ENCODE results near the gene ZNF784. TPM values are rescaled to one million over a fixed set of nuclear protein-coding genes. Genes with fewer than 3 reads are reported as not detected.

ZNF784 gene
- total and polyA plus RNA-seq, 2 donors (not counting 1 experiment from before 2014, with no cell fraction given), result 1.6 to 5.6 TPM

DNA sequence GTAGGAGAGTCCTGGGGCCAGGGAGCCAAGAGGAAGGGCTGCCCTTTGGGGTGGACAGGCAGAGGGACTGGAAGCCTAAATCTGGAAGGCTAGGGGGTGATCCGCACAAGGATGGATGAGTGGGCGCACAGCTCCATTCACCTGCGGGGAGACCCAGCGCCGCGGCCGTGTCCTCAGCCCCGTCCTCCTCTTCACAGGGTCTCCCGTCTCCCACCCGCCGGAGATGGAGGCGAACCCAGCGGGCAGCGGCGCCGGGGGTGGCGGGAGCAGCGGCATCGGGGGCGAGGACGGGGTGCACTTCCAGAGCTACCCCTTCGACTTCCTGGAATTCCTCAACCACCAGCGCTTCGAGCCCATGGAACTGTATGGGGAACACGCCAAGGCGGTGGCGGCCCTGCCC lies 11.0 kb downstream of the ZNF784 start:
- no peaks in the 10 kb centered on the region for H3K9me3 ChIP-seq (ENCODE audit: control insufficient read depth, insufficient read depth, low read depth, low read length)
- peaks cover 25% of the 10 kb centered on the region for H3K36me3 ChIP-seq (ENCODE audit: control insufficient read depth, insufficient read depth, low read length)
- H3K9ac ChIP-seq (ENCODE audit: insufficient read depth, low read length), result no peak overlapping the region
- TF ChIP-seq, protein P1, sequence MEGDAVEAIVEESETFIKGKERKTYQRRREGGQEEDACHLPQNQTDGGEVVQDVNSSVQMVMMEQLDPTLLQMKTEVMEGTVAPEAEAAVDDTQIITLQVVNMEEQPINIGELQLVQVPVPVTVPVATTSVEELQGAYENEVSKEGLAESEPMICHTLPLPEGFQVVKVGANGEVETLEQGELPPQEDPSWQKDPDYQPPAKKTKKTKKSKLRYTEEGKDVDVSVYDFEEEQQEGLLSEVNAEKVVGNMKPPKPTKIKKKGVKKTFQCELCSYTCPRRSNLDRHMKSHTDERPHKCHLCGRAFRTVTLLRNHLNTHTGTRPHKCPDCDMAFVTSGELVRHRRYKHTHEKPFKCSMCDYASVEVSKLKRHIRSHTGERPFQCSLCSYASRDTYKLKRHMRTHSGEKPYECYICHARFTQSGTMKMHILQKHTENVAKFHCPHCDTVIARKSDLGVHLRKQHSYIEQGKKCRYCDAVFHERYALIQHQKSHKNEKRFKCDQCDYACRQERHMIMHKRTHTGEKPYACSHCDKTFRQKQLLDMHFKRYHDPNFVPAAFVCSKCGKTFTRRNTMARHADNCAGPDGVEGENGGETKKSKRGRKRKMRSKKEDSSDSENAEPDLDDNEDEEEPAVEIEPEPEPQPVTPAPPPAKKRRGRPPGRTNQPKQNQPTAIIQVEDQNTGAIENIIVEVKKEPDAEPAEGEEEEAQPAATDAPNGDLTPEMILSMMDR (conservative IDR thresholded peaks at IDR 0.05 in 1 of 2, IDR thresholded peaks at IDR 0.05 in 1 of 2; ENCODE audit: low read depth in 1 of 2, low read length in 2 of 2), result no peak
- no peak for TF ChIP-seq EZH2 (IDR thresholded peaks at IDR 0.05; ENCODE audit: low read length, missing control alignments)
- H3K4me2 ChIP-seq (ENCODE audit: extremely low read depth, insufficient read depth, low read length), result no peak overlapping the region
- no peaks in the 10 kb centered on the region for H4K20me1 ChIP-seq (ENCODE audit: control insufficient read depth, extremely low read depth, insufficient read depth, low read length)
- DNase-seq (ENCODE audit: low read depth in 2 of 2), result no peak
- H3K4me3 ChIP-seq (replicated peaks in 1 of 4; ENCODE audit: control extremely low read depth in 1 of 4, insufficient read depth in 1 of 4, low read depth in 3 of 4, low read length in 4 of 4), result no peak overlapping the region
- no peaks in the 10 kb centered on the region for H3K4me1 ChIP-seq (ENCODE audit: control insufficient read depth, extremely low read depth, insufficient read depth, low read length)
- peaks cover 12% of the 10 kb centered on the region for H3K79me2 ChIP-seq (ENCODE audit: control insufficient read depth, insufficient read depth, low read length)
- no peak overlapping the region for H2AFZ ChIP-seq (ENCODE audit: low read length)
- no peak overlapping the region for H3K27ac ChIP-seq (ENCODE audit: insufficient read depth, low read length)
- no peaks in the 10 kb centered on the region for H3K27me3 ChIP-seq (ENCODE audit: control insufficient read depth, insufficient read depth, low read length)

DNA sequence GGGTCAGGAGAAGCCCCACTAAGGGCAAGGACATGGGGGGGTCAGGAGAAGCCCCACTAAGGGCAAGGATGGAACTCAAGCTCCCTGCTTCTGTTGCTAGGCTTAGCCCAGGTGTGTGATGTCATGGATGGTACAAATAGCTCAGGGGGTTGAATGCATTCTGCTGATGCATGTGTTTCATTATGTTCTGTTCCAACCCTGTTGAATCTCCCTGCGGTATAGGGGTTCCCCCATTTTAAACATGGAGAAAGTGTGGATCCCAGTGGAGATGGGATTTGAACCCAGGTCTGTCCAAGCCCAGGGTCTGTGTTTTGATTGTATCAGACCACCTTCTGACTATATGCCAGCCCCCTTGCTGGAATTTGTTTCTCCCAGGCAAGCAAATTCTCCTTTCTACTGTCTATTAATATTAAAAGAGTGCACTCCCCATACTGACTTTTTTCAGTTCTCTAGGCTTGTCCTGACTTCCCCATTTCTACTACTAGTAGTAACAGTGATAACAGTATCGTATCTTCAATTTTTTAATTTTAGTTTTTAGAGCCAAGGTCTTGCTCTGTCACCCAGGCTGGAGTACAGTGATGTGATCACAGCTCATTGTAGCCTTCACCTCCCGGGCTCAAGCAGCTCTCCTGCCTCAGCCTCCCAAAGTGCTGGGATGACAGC lies 12.3 kb downstream of the ZNF784 start:
- H3K4me2 ChIP-seq (ENCODE audit: extremely low read depth, insufficient read depth, low read length), result no peak overlapping the region
- H3K79me2 ChIP-seq (ENCODE audit: control insufficient read depth, insufficient read depth, low read length), result peaks cover 20% of the 10 kb centered on the region
- no peaks in the 10 kb centered on the region for H3K4me1 ChIP-seq (ENCODE audit: control insufficient read depth, extremely low read depth, insufficient read depth, low read length)
- no peak overlapping the region for H2AFZ ChIP-seq (ENCODE audit: low read length)
- no peaks in the 10 kb centered on the region for H3K27me3 ChIP-seq (ENCODE audit: control insufficient read depth, insufficient read depth, low read length)
- peaks cover 21% of the 10 kb centered on the region for H3K36me3 ChIP-seq (ENCODE audit: control insufficient read depth, insufficient read depth, low read length)
- no peaks in the 10 kb centered on the region for H4K20me1 ChIP-seq (ENCODE audit: control insufficient read depth, extremely low read depth, insufficient read depth, low read length)
- no peaks in the 10 kb centered on the region for H3K9me3 ChIP-seq (ENCODE audit: control insufficient read depth, insufficient read depth, low read depth, low read length)
- TF ChIP-seq EZH2 (IDR thresholded peaks at IDR 0.05; ENCODE audit: low read length, missing control alignments), result no peak
- TF ChIP-seq, protein P1 (conservative IDR thresholded peaks at IDR 0.05 in 1 of 2, IDR thresholded peaks at IDR 0.05 in 1 of 2; ENCODE audit: low read depth in 1 of 2, low read length in 2 of 2), result no peak
- no peak overlapping the region for H3K4me3 ChIP-seq (replicated peaks in 1 of 4; ENCODE audit: control extremely low read depth in 1 of 4, insufficient read depth in 1 of 4, low read depth in 3 of 4, low read length in 4 of 4)
- no peak overlapping the region for H3K27ac ChIP-seq (ENCODE audit: insufficient read depth, low read length)
- DNase-seq (ENCODE audit: low read depth in 2 of 2), result no peak
- H3K9ac ChIP-seq (ENCODE audit: insufficient read depth, low read length), result no peak overlapping the region

DNA sequence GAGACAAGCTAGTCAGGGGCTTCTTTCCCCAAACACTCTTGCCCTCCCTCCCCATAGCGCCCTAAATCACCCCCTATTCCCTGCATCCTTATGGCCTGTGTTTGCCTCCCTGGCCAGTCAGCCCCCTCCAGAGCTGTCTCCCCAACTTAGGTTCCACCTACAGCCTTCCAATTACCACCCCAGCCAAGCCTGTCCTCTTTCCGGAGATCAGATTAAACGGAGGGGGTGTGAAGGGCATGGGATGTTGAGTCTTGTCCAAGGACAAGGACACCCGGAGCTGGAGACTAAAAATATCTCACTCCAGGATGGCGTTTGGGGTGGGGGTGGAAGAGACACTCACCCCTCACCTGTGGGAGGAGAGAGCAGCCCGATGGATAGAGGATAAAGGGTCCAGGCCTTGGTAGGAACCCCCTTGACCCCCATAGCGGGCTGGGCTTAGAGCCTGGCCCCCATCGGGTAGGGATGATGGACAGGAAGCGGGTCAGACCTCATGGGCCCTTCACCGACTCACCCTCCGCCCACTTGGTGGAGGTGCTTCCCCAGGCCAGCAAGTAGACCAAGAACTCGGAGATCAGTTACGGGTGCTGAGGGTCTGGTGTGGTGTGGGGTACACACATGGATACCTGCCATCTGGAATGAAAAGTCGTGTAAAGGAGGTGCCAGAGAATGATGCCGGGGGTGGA lies 12.9 kb downstream of the ZNF784 start:
- no peak overlapping the region for H3K9ac ChIP-seq (ENCODE audit: insufficient read depth, low read length)
- no peak overlapping the region for H3K4me3 ChIP-seq (replicated peaks in 1 of 4; ENCODE audit: control extremely low read depth in 1 of 4, insufficient read depth in 1 of 4, low read depth in 3 of 4, low read length in 4 of 4)
- H2AFZ ChIP-seq (ENCODE audit: low read length), result no peak overlapping the region
- TF ChIP-seq, protein P1 (conservative IDR thresholded peaks at IDR 0.05 in 1 of 2, IDR thresholded peaks at IDR 0.05 in 1 of 2; ENCODE audit: low read depth in 1 of 2, low read length in 2 of 2), result no peak
- TF ChIP-seq EZH2 (IDR thresholded peaks at IDR 0.05; ENCODE audit: low read length, missing control alignments), result no peak
- H3K4me2 ChIP-seq (ENCODE audit: extremely low read depth, insufficient read depth, low read length), result no peak overlapping the region
- H4K20me1 ChIP-seq (ENCODE audit: control insufficient read depth, extremely low read depth, insufficient read depth, low read length), result no peaks in the 10 kb centered on the region
- no peak for DNase-seq (ENCODE audit: low read depth in 2 of 2)
- H3K27me3 ChIP-seq (ENCODE audit: control insufficient read depth, insufficient read depth, low read length), result no peaks in the 10 kb centered on the region
- peaks cover 27% of the 10 kb centered on the region for H3K79me2 ChIP-seq (ENCODE audit: control insufficient read depth, insufficient read depth, low read length)
- H3K4me1 ChIP-seq (ENCODE audit: control insufficient read depth, extremely low read depth, insufficient read depth, low read length), result peaks cover 2% of the 10 kb centered on the region
- no peaks in the 10 kb centered on the region for H3K9me3 ChIP-seq (ENCODE audit: control insufficient read depth, insufficient read depth, low read depth, low read length)
- H3K27ac ChIP-seq (ENCODE audit: insufficient read depth, low read length), result no peak overlapping the region
- H3K36me3 ChIP-seq (ENCODE audit: control insufficient read depth, insufficient read depth, low read length), result peaks cover 17% of the 10 kb centered on the region

Measured in fibroblast of lung (primary cell).